Effector memory CD8-positive, alpha-beta T cell (primary cell): Measurements from ENCODE around the gene ELMOD3.

ENCODE experiments used
- ATAC-seq: fragments of 150-1000 bp; cut with Tn5 transposase; replicated peaks from 2 replicates; pipeline ENCODE4 v1.10.0; 2021; ENCODE audit warnings: mild to moderate bottlenecking, moderate library complexity
- DNase-seq, 3 experiments: peaks; one replicate each; pipeline ENCODE4 v3.0.0; 2021
- H3K27ac Mint-ChIP-seq, 2 donors: one replicate each; pipeline ENCODE4 v1.8.0; 2022; ENCODE audit warnings: mild to moderate bottlenecking in 2 of 2, mixed read lengths in 2 of 2, moderate library complexity in 2 of 2
- H3K27me3 Mint-ChIP-seq, 2 donors: one replicate each; pipeline ENCODE4 v1.8.0; 2022; ENCODE audit warnings: mixed read lengths in 2 of 2
- H3K36me3 Mint-ChIP-seq: one replicate; pipeline ENCODE4 v1.8.0; 2022; ENCODE audit warnings: mild to moderate bottlenecking, moderate library complexity, mixed read lengths; ENCODE audit not compliant: insufficient read depth
- H3K4me1 Mint-ChIP-seq, 2 donors: one replicate each; pipeline ENCODE4 v1.8.0; 2022; ENCODE audit warnings: low read depth in 2 of 2, mixed read lengths in 2 of 2
- H3K4me3 Mint-ChIP-seq, 2 donors: one replicate each; pipeline ENCODE4 v1.8.0; 2022; ENCODE audit warnings: mild to moderate bottlenecking in 2 of 2, mixed read lengths in 2 of 2, moderate library complexity in 2 of 2
- H3K9me3 Mint-ChIP-seq, 2 donors: one replicate each; pipeline ENCODE4 v1.8.0; 2022; ENCODE audit warnings: mixed read lengths in 2 of 2

Gene ELMOD3

GRCh38 chr2:85390941-85391669, 36.5 kb downstream of the ELMOD3 start:
- peak; percentile 58 to 68 (median 62) for DNase-seq
- Mint-ChIP-seq H3K4me1 (peaks cover 0 to 1% of the 10 kb centered on the region in 2 donors), H3K4me3 (no peak overlapping the region), H3K9me3 (no peaks in the 10 kb centered on the region), H3K27ac (peak overlapping the region; percentile 26 to 68), H3K36me3 (peaks cover 7% of the 10 kb centered on the region), H3K27me3 (no peaks in the 10 kb centered on the region)
- ATAC-seq = peak; percentile 74

- no peak for ATAC-seq
- DNase-seq = no peak
- Mint-ChIP-seq H3K9me3 (no peaks in the 10 kb centered on the region), H3K4me3 (no peak overlapping the region), H3K36me3 (peaks cover 5% of the 10 kb centered on the region), H3K4me1 (peaks cover 0 to 1% of the 10 kb centered on the region in 2 donors), H3K27me3 (no peaks in the 10 kb centered on the region), H3K27ac (peak overlapping the region in 1 of 2 donors; percentile 35)
Measured at GRCh38 chr2:85393836-85394235, 39.3 kb downstream of the ELMOD3 start.

GRCh38 chr2:85394261-85394681, 39.7 kb downstream of the ELMOD3 start:
- Mint-ChIP-seq H3K27ac (peak overlapping the region in 1 of 2 donors; percentile 35), H3K27me3 (no peaks in the 10 kb centered on the region), H3K4me1 (peaks cover 0 to 1% of the 10 kb centered on the region in 2 donors), H3K9me3 (no peaks in the 10 kb centered on the region), H3K36me3 (peaks cover 5% of the 10 kb centered on the region), H3K4me3 (no peak overlapping the region)
- no peak for ATAC-seq
- DNase-seq = no peak

GRCh38 chr2:85394976-85395375, 40.4 kb downstream of the ELMOD3 start:
- Mint-ChIP-seq H3K4me1 (peaks cover 0 to 1% of the 10 kb centered on the region in 2 donors), H3K36me3 (peaks cover 5% of the 10 kb centered on the region), H3K27me3 (no peaks in the 10 kb centered on the region), H3K4me3 (no peak overlapping the region), H3K9me3 (no peaks in the 10 kb centered on the region), H3K27ac (peak overlapping the region in 1 of 2 donors; percentile 35)
- no peak for ATAC-seq
- DNase-seq = no peak

- no peak overlapping the region for H3K4me3 Mint-ChIP-seq
- no peaks in the 10 kb centered on the region for H3K9me3 Mint-ChIP-seq
- peaks cover 0 to 1% of the 10 kb centered on the region in 2 donors for H3K4me1 Mint-ChIP-seq
- DNase-seq (no peak), ATAC-seq (no peak)
- no peaks in the 10 kb centered on the region for H3K36me3 Mint-ChIP-seq
- peak overlapping the region; percentile 32 to 35 for H3K27ac Mint-ChIP-seq
- H3K27me3 Mint-ChIP-seq = no peaks in the 10 kb centered on the region
Measured at GRCh38 chr2:85395912-85396475, 41.4 kb downstream of the ELMOD3 start.

GRCh38 chr2:85396531-85397470, 42.2 kb downstream of the ELMOD3 start:
- H3K36me3 Mint-ChIP-seq = no peaks in the 10 kb centered on the region
- no peak for ATAC-seq

GRCh38 chr2:85397925-85398331, 43.4 kb downstream of the ELMOD3 start:
- H3K27me3 Mint-ChIP-seq = no peaks in the 10 kb centered on the region
- no peaks in the 10 kb centered on the region for H3K36me3 Mint-ChIP-seq
- ATAC-seq (no peak), DNase-seq (no peak)
- no peaks in the 10 kb centered on the region for H3K9me3 Mint-ChIP-seq
- no peaks in the 10 kb centered on the region for H3K4me1 Mint-ChIP-seq
- H3K27ac Mint-ChIP-seq = peak overlapping the region in 1 of 2 donors; percentile 51
- H3K4me3 Mint-ChIP-seq = no peak overlapping the region

More at GRCh38 chr2:85396531-85397470, 42.2 kb downstream of the ELMOD3 start:
- Mint-ChIP-seq H3K9me3 (no peaks in the 10 kb centered on the region), H3K27ac (peak overlapping the region; percentile 32 to 51), H3K27me3 (no peaks in the 10 kb centered on the region), H3K4me1 (peaks cover 0 to 1% of the 10 kb centered on the region in 2 donors), H3K4me3 (no peak overlapping the region)
- DNase-seq = no peak

- Mint-ChIP-seq H3K9me3 (no peaks in the 10 kb centered on the region), H3K4me3 (no peak overlapping the region), H3K27me3 (no peaks in the 10 kb centered on the region), H3K36me3 (no peaks in the 10 kb centered on the region), H3K4me1 (no peaks in the 10 kb centered on the region), H3K27ac (peak overlapping the region in 1 of 2 donors; percentile 78)
- ATAC-seq = no peak
- DNase-seq = no peak
Measured at GRCh38 chr2:85398426-85399182, 44.0 kb downstream of the ELMOD3 start.

- H3K4me3 Mint-ChIP-seq = no peak overlapping the region
- DNase-seq = no peak
- no peaks in the 10 kb centered on the region for H3K9me3 Mint-ChIP-seq
- H3K27ac Mint-ChIP-seq = peak overlapping the region in 1 of 2 donors; percentile 78
- no peaks in the 10 kb centered on the region for H3K36me3 Mint-ChIP-seq
- no peaks in the 10 kb centered on the region for H3K4me1 Mint-ChIP-seq
- no peaks in the 10 kb centered on the region for H3K27me3 Mint-ChIP-seq
- no peak for ATAC-seq
Measured at GRCh38 chr2:85399183-85399455, 44.5 kb downstream of the ELMOD3 start.

- H3K4me3 Mint-ChIP-seq = no peak overlapping the region
- no peak overlapping the region for H3K27ac Mint-ChIP-seq
- DNase-seq = no peak
- no peaks in the 10 kb centered on the region for H3K9me3 Mint-ChIP-seq
- no peak for ATAC-seq
- no peaks in the 10 kb centered on the region for H3K4me1 Mint-ChIP-seq
- no peaks in the 10 kb centered on the region for H3K27me3 Mint-ChIP-seq
- H3K36me3 Mint-ChIP-seq = no peaks in the 10 kb centered on the region
Measured at GRCh38 chr2:85400023-85400422, 45.5 kb downstream of the ELMOD3 start.

- peaks cover 6 to 7% of the 10 kb centered on the region in 2 donors for H3K4me1 Mint-ChIP-seq
- no peak for DNase-seq
- ATAC-seq = no peak
- H3K4me3 Mint-ChIP-seq = no peak overlapping the region
- peak overlapping the region in 1 of 2 donors; percentile 12 for H3K27ac Mint-ChIP-seq
- H3K27me3 Mint-ChIP-seq = no peaks in the 10 kb centered on the region
- no peaks in the 10 kb centered on the region for H3K9me3 Mint-ChIP-seq
- peaks cover 3% of the 10 kb centered on the region for H3K36me3 Mint-ChIP-seq
Measured at GRCh38 chr2:85400541-85401463, 46.2 kb downstream of the ELMOD3 start.

GRCh38 chr2:85401464-85401805, 46.9 kb downstream of the ELMOD3 start:
- DNase-seq (no peak), ATAC-seq (no peak)
- Mint-ChIP-seq H3K27ac (peak overlapping the region in 1 of 2 donors; percentile 12), H3K4me3 (no peak overlapping the region), H3K36me3 (peaks cover 6% of the 10 kb centered on the region), H3K4me1 (peaks cover 6 to 10% of the 10 kb centered on the region in 2 donors), H3K9me3 (no peaks in the 10 kb centered on the region), H3K27me3 (no peaks in the 10 kb centered on the region)
